Gastroesophageal sphincter (tissue), 4 donors: ENCODE measurements around the gene TMEM114. TPM values are rescaled to one million over a fixed set of nuclear protein-coding genes. Genes with fewer than 3 reads are reported as not detected.

Experiments
- ATAC-seq: fragments of 150-250 bp; one replicate; pipeline ENCODE4 v1.9.1; 2016; ENCODE audit warnings: mild to moderate bottlenecking, moderate library complexity
- H3K27ac ChIP-seq, 4 donors: fragments of 200-600 bp; sonication (generic) in 3 of 4; 1 replicate in 3 of 4; 2 replicates in 1 of 4; pipeline ENCODE4 v1.5.1; 2016 to 2019
- H3K27me3 ChIP-seq: fragments of 200-600 bp; sonication (generic); one replicate; pipeline ENCODE4 v1.5.1; 2019
- H3K36me3 ChIP-seq, 2 donors: fragments of 200-600 bp; sonication (generic); one replicate each; pipeline ENCODE4 v1.5.1; 2019; ENCODE audit warnings: control low read depth in 1 of 2
- H3K4me1 ChIP-seq, 3 donors: fragments of 200-600 bp; sonication (generic); 1 replicate in 2 of 3; 2 replicates in 1 of 3; pipeline ENCODE4 v1.5.1; 2016 to 2019; ENCODE audit warnings: control low read depth in 2 of 3
- H3K4me3 ChIP-seq, 2 donors: fragments of 200-600 bp; sonication (generic); one replicate each; pipeline ENCODE4 v1.5.1; 2019; ENCODE audit warnings: mild to moderate bottlenecking in 1 of 2, moderate library complexity in 1 of 2
- H3K9me3 ChIP-seq, 3 donors: fragments of 200-600 bp; sonication (generic); one replicate each; pipeline ENCODE4 v1.5.1; 2017 to 2019; ENCODE audit warnings: control low read depth in 2 of 3
- EP300 ChIP-seq: sonication (generic); formaldehyde crosslinking; IDR thresholded peaks from one replicate; pipeline ENCODE4 v1.6.1; 2017; ENCODE audit warnings: antibody characterized with exemption, mild to moderate bottlenecking
- POLR2A ChIP-seq, 2 donors: fragments of 450-650 bp; IDR thresholded peaks; one replicate each; pipeline ENCODE4 v1.6.1; 2017; ENCODE audit warnings: antibody characterized with exemption in 2 of 2, mild to moderate bottlenecking in 2 of 2, moderate library complexity in 1 of 2
- POLR2AphosphoS5 ChIP-seq: sonication (generic); formaldehyde crosslinking; IDR thresholded peaks from one replicate; pipeline ENCODE4 v1.6.1; 2017; ENCODE audit warnings: antibody characterized with exemption
- WGBS, 2 donors: methylation state at CpG; one replicate each; pipeline ENCODE4 v1.1.5; 2018; ENCODE audit warnings: low coverage in 1 of 2; 5-methylcytosine and 5-hydroxymethylcytosine counted together
- total RNA-seq, 4 donors: library from RNA; depleted of rRNA; stranded (reverse); fragments of >200 nt; gene quantifications; one replicate each; pipeline ENCODE4 v1.1.0, GENCODE V29; 2016
- TF ChIP-seq, protein P1 (sequence below), 4 experiments: fragments of 200-600 bp in 2 of 4; fragments of 450-650 bp in 2 of 4; sonication (generic) in 1 of 4; IDR thresholded peaks; one replicate each; pipeline ENCODE4 v1.5.1; 2017 to 2019; ENCODE audit warnings: antibody characterized with exemption in 4 of 4, mild to moderate bottlenecking in 2 of 4, moderate library complexity in 2 of 4

Gene TMEM114
- total RNA-seq, 4 donors from 2014 or later = not detected

DNA sequence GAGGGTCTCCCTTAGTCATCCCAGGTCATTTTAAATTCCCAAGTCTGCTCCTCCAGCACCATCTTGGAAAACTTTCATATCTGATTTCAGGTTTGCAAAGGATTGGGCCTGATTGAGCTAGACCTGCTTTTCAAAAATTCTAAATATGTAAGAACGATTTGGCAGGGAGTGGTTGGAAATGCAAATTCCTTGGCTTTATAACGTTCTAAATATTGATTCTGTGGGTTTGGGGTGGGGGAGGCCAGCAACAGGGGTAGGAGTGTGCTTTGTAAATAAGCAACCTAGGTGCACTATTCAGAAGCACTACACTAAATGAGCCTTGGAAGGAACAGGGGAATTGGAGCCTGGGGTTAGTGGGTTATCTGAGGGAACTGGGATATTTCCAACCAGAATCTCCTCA is 47.9 kb downstream of the TMEM114 start:
- H3K27ac ChIP-seq = no peak overlapping the region
- no peaks in the 10 kb centered on the region for H3K4me1 ChIP-seq
- H3K4me3 ChIP-seq = no peak overlapping the region
- 43 to 45% methylated on average over 1 to 2 of the region's 2 CpGs for WGBS, 2 donors
- no peaks in the 10 kb centered on the region for H3K36me3 ChIP-seq
- ATAC-seq = no peak
- no peaks in the 10 kb centered on the region for H3K9me3 ChIP-seq
- H3K27me3 ChIP-seq = peaks cover 35% of the 10 kb centered on the region
- no peak for TF ChIP-seq POLR2A (IDR thresholded peaks at IDR 0.05)
- TF ChIP-seq EP300 = no peak
- TF ChIP-seq, protein P1, sequence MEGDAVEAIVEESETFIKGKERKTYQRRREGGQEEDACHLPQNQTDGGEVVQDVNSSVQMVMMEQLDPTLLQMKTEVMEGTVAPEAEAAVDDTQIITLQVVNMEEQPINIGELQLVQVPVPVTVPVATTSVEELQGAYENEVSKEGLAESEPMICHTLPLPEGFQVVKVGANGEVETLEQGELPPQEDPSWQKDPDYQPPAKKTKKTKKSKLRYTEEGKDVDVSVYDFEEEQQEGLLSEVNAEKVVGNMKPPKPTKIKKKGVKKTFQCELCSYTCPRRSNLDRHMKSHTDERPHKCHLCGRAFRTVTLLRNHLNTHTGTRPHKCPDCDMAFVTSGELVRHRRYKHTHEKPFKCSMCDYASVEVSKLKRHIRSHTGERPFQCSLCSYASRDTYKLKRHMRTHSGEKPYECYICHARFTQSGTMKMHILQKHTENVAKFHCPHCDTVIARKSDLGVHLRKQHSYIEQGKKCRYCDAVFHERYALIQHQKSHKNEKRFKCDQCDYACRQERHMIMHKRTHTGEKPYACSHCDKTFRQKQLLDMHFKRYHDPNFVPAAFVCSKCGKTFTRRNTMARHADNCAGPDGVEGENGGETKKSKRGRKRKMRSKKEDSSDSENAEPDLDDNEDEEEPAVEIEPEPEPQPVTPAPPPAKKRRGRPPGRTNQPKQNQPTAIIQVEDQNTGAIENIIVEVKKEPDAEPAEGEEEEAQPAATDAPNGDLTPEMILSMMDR (IDR thresholded peaks at IDR 0.05) = no peak
- TF ChIP-seq POLR2AphosphoS5 = no peak

DNA sequence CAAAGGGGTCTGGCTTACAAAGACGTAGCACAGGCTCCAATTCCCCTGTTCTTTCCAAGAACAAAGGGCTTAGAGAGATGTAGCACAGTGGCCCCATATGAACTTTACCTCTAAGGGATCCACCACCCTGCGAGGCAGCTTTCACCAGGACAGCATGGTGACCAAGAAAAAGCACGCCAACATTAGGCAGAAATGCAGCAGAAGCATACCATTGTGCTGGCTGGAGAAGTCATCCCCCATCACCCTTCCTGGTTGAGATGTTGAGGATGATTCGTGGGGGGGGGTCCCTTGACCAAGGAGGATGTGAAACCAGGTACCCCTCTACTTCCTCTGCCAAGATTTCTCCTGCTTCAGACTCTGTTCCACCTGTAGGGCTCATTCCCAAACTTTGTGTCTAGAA is 48.4 kb downstream of the TMEM114 start:
- Histone ChIP-seq H3K4me1 (no peaks in the 10 kb centered on the region), H3K27me3 (peaks cover 35% of the 10 kb centered on the region), H3K4me3 (no peak overlapping the region), H3K27ac (no peak overlapping the region), H3K36me3 (no peaks in the 10 kb centered on the region), H3K9me3 (no peaks in the 10 kb centered on the region)
- TF ChIP-seq POLR2AphosphoS5 = no peak
- TF ChIP-seq, protein P1 (IDR thresholded peaks at IDR 0.05) = no peak
- ATAC-seq = no peak
- 79% methylated on average over 3 of the region's 4 CpGs; no CpG with 5 or more reads in 1 of the 2 donors for WGBS, 2 donors

DNA sequence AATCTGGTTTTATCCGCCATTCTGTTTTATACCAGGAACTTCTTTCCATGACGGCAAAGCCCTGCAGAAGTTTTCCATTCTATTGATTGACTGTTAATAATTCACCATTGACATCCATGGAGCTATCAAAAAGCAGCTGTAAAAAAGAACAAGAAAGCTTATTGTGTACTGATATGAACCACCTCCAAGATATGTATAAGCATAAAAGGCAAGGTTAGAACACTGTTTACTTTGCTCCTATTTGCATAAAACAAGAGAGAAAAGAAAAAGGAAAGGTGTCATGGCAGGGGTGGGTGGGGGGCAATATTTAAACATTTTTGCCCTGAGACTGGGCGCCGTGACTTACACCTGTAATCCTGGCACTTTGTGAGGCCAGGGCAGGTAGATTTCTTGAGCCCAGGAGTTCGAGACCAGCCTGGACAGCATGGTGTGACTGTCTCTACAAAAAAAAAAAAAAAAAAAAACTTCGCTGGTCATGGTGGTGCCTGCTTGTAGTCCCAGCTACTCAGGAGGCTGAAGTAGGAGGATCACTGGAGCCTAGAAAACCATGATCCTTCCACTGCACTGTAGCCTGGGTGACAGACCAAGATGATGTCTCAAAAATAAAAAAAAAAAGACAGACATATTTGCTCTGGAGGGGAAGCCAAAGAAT is 52.5 kb downstream of the TMEM114 start:
- TF ChIP-seq POLR2A (IDR thresholded peaks at IDR 0.05) (no peak), EP300 (no peak), POLR2AphosphoS5 (no peak)
- TF ChIP-seq, protein P1 (IDR thresholded peaks at IDR 0.05) = no peak
- no peak for ATAC-seq
- Histone ChIP-seq H3K36me3 (no peaks in the 10 kb centered on the region), H3K27me3 (peaks cover 25% of the 10 kb centered on the region), H3K27ac (no peak overlapping the region), H3K9me3 (no peaks in the 10 kb centered on the region), H3K4me1 (no peaks in the 10 kb centered on the region), H3K4me3 (no peak overlapping the region)
- 78 to 79% methylated on average over 2 to 6 of the region's 6 CpGs for WGBS, 2 donors

DNA sequence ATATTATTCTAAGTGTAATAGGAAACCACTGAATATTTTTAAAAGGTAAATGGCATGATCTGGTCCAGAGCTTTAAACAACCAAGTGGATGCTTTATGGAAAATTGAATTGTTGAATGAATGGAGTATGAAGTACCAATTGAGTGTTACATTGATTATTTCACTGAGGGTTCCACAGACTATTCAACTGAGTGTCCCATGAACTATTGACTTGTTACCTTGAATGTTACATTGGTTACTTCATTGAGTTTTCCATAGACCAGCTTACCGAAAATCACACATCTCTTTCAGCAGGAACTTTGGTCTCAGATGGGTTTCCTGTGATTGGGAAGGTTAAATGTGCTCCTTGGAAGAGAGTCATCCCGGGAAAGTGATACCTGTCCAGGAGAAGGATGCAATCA is 56.8 kb downstream of the TMEM114 start:
- WGBS, 2 donors = 84% methylated on average over 2 of the region's 2 CpGs; no CpG with 5 or more reads in 1 of the 2 donors
- Histone ChIP-seq H3K9me3 (no peaks in the 10 kb centered on the region), H3K27me3 (peaks cover 33% of the 10 kb centered on the region), H3K27ac (no peak overlapping the region), H3K4me3 (no peak overlapping the region), H3K36me3 (no peaks in the 10 kb centered on the region), H3K4me1 (no peaks in the 10 kb centered on the region)
- TF ChIP-seq, protein P1 (IDR thresholded peaks at IDR 0.05) = no peak
- TF ChIP-seq POLR2AphosphoS5 (no peak), EP300 (no peak), POLR2A (IDR thresholded peaks at IDR 0.05) (no peak)
- no peak for ATAC-seq

DNA sequence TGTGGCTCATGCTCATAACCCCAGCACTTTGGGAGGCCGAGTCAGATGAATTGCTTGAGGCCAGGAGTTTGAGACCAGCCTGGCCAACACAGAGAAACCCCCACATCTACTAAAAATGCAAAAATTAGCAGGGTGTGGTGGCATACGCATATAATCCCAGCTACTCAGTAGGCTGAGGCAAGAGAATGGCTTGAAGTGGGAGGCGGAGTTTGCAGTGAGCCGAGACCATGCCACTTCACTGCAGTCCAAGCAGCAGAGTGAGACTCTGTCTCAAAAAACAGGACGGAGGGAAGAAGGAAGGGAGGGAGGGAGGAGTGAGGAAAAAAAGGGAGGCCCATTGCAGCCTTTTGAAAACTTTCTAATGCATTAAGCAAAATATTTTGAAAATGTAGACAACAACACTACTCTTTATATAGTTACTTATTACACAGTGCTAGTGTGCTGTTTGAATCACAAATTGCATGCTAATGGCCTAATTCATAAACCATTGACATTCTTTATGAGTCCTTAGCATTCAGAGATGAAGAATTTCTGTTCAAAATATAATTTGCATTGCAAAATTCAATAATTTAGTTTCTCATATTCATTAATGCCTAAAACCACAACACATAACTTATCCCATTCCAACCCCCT is 59.4 kb downstream of the TMEM114 start:
- TF ChIP-seq POLR2A (IDR thresholded peaks at IDR 0.05) (no peak), POLR2AphosphoS5 (no peak), EP300 (no peak)
- TF ChIP-seq, protein P1 (IDR thresholded peaks at IDR 0.05) = no peak
- H3K27ac ChIP-seq = no peak overlapping the region
- H3K4me3 ChIP-seq = no peak overlapping the region
- H3K9me3 ChIP-seq = no peaks in the 10 kb centered on the region
- H3K36me3 ChIP-seq = no peaks in the 10 kb centered on the region
- H3K4me1 ChIP-seq = no peaks in the 10 kb centered on the region
- H3K27me3 ChIP-seq = peaks cover 36% of the 10 kb centered on the region
- no peak for ATAC-seq
- WGBS, 2 donors = 45% methylated on average over 4 to 5 of the region's 5 CpGs
